Measurements from ENCODE around the gene USP13.

DNA sequence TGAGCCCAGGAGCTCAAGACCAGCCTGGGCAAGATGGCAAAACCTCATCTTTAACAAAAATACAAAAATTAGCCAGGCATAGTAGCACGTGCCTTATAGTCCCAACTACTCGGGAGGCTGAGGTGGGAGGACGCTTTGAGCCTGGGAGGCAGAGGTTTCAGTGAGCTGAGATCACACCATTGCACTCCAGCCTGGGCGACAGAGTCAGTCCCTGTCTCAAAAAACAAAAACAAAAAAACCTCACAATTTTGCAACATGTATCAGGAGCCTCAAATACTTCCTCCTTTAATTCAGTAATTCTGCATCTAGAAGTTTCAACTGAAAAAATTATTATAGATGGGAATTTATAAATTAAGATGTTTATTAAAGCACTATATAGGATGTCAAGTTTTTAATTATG is 49.5 kb upstream of the USP13 start:
- TF ChIP-seq GATA2 (IDR thresholded peaks at IDR 0.05; ENCODE audit: low read depth, low read length) = no peak
- no peak for TF ChIP-seq GATA3 (IDR thresholded peaks at IDR 0.05; ENCODE audit: low read depth, low read length)

Data from SH-SY5Y (cell line).